Ascending aorta (tissue), 2 donors: Measurements from ENCODE around the gene EPHA8. TPM values are rescaled to one million over a fixed set of nuclear protein-coding genes. Genes with fewer than 3 reads are reported as not detected.

ENCODE experiments used
- DNase-seq, 2 donors: peaks; one replicate each; pipeline ENCODE4 v3.0.0-alpha.2; 2019; ENCODE audit warnings: low spot score in 2 of 2
- H3K27ac ChIP-seq, 2 donors: fragments of 200-600 bp; sonication (generic); one replicate each; pipeline ENCODE4 v1.5.1; 2016 to 2017; ENCODE audit warnings: mild to moderate bottlenecking in 1 of 2
- H3K27me3 ChIP-seq: fragments of 200-600 bp; sonication (generic); one replicate; pipeline ENCODE4 v1.5.1; 2017
- H3K36me3 ChIP-seq, 2 donors: fragments of 200-600 bp; sonication (generic); one replicate each; pipeline ENCODE4 v1.5.1; 2016
- H3K4me1 ChIP-seq, 2 donors: fragments of 200-600 bp; sonication (generic); one replicate each; pipeline ENCODE4 v1.5.1; 2016 to 2017; ENCODE audit warnings: mild to moderate bottlenecking in 1 of 2
- H3K4me3 ChIP-seq, 2 donors: fragments of 200-600 bp; sonication (generic); one replicate each; pipeline ENCODE4 v1.5.1; 2016 to 2017; ENCODE audit warnings: mild to moderate bottlenecking in 1 of 2
- H3K9me3 ChIP-seq, 2 donors: fragments of 200-600 bp; sonication (generic); one replicate each; pipeline ENCODE4 v1.5.1; 2016
- intact Hi-C: fragments of 100-400 bp; cut with DNase I; formaldehyde crosslinking; loops from one replicate; pipeline ENCODE4 v1.15.1; 2023
- total RNA-seq: library from RNA; depleted of rRNA; stranded (reverse); fragments of >200 nt; gene quantifications from one replicate; pipeline ENCODE4 v1.1.0, GENCODE V29; 2016
- TF ChIP-seq, protein P1 (sequence below), 3 experiments: fragments of 200-600 bp in 2 of 3; fragments of 450-650 bp in 1 of 3; sonication (generic) in 2 of 3; IDR thresholded peaks; one replicate each; pipeline ENCODE4 v1.5.1; 2016 to 2019; ENCODE audit warnings: antibody characterized with exemption in 3 of 3, mild to moderate bottlenecking in 1 of 3, moderate library complexity in 1 of 3

The EPHA8 gene
- total RNA-seq, 1 donor from 2014 or later, result not detected

DNA sequence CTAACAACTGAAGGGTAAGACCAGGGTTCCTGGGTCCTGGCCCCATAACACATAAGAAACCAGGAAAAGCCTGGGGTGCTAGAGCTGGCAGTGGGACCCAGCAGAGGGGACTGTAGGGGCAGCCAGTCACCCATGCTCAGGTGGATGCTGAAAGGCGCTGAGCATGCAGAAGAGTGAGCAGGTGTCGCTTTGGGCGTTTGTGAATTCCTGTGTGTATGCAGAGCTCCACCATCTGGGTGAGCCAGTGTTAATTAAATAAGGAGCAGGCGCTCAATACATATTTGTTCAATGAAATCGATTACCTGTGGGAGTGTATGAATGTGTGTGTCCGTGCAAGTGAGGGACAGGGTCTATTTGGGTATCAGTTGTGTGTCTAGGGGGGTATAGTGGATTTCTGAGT lies 73.6 kb downstream of the EPHA8 start:
- DNase-seq, result no peak

DNA sequence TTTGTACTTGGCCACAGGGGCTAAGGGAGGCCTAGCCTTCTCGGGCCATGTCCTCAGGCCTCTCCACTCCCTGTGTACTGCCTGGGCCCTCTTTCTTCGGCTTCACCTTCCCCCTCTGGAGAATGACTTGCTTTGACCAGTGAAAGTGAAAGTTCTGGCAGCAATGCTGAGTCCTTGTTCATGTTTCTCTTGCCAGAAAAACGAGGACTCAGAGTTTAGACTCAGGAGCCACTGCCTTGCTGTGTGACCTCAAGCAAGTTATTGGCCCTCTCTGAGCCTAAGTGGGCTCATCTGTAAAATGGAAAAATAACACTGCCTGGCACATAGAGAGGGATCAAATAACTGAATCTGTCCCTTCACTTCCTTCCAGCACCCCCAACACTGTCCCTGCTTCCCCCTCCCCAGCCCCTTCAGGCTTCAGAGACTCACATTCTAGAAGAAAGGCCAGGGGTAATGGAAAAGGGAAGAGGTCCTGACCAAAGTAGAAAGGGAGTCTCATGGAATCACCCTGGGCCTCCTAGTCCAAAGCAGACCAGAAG lies 74.7 kb downstream of the EPHA8 start:
- TF ChIP-seq, protein P1, sequence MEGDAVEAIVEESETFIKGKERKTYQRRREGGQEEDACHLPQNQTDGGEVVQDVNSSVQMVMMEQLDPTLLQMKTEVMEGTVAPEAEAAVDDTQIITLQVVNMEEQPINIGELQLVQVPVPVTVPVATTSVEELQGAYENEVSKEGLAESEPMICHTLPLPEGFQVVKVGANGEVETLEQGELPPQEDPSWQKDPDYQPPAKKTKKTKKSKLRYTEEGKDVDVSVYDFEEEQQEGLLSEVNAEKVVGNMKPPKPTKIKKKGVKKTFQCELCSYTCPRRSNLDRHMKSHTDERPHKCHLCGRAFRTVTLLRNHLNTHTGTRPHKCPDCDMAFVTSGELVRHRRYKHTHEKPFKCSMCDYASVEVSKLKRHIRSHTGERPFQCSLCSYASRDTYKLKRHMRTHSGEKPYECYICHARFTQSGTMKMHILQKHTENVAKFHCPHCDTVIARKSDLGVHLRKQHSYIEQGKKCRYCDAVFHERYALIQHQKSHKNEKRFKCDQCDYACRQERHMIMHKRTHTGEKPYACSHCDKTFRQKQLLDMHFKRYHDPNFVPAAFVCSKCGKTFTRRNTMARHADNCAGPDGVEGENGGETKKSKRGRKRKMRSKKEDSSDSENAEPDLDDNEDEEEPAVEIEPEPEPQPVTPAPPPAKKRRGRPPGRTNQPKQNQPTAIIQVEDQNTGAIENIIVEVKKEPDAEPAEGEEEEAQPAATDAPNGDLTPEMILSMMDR (IDR thresholded peaks at IDR 0.05), result no peak
- intact Hi-C loops, result no loop called here
- Histone ChIP-seq H3K4me3 (peak overlapping the region in 1 of 2 donors; percentile 33), H3K27ac (no peak overlapping the region), H3K27me3 (no peaks in the 10 kb centered on the region), H3K9me3 (no peaks in the 10 kb centered on the region), H3K4me1 (no peaks in the 10 kb centered on the region), H3K36me3 (no peaks in the 10 kb centered on the region)
- no peak for DNase-seq

More for the DNA sequence above, 73.6 kb downstream of the EPHA8 start:
- intact Hi-C loops, result no loop called here
- H3K27ac ChIP-seq, result no peak overlapping the region
- TF ChIP-seq, protein P1 (IDR thresholded peaks at IDR 0.05), result no peak
- no peaks in the 10 kb centered on the region for H3K27me3 ChIP-seq
- peak overlapping the region in 1 of 2 donors; percentile 33 for H3K4me3 ChIP-seq
- H3K9me3 ChIP-seq, result no peaks in the 10 kb centered on the region
- H3K4me1 ChIP-seq, result no peaks in the 10 kb centered on the region
- H3K36me3 ChIP-seq, result no peaks in the 10 kb centered on the region

DNA sequence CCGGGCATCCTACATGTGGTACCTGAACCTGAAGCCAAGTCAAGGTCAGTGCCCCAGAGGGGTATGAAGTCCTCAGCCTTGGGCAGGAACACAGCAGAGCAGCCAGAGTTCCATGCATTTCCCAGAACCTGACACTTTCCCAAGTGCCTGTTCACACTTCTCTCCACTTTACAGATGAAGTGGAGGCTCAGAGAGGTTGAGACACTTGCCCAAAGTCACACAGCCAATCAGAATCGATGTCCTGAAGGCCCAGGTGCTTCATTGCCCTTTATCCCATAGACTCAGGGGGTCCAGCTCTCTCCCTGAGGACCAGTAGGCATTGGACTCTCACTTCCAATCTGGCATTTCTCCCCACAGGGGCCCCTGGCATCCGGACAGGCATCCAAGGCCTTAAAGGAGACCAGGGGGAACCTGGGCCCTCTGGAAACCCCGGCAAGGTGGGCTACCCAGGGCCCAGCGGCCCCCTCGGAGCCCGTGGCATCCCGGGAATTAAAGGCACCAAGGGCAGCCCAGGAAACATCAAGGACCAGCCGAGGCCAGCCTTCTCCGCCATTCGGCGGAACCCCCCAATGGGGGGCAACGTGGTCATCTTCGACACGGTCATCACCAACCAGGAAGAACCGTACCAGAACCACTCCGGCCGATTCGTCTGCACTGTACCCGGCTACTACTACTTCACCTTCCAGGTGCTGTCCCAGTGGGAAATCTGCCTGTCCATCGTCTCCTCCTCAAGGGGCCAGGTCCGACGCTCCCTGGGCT lies 75.4 kb downstream of the EPHA8 start:
- Histone ChIP-seq H3K27me3 (no peaks in the 10 kb centered on the region), H3K4me1 (no peaks in the 10 kb centered on the region), H3K4me3 (peak overlapping the region in 1 of 2 donors; percentile 33), H3K9me3 (no peaks in the 10 kb centered on the region), H3K36me3 (no peaks in the 10 kb centered on the region), H3K27ac (no peak overlapping the region)
- TF ChIP-seq, protein P1 (IDR thresholded peaks at IDR 0.05), result no peak
- DNase-seq, result no peak
- intact Hi-C loops, result no loop called here

DNA sequence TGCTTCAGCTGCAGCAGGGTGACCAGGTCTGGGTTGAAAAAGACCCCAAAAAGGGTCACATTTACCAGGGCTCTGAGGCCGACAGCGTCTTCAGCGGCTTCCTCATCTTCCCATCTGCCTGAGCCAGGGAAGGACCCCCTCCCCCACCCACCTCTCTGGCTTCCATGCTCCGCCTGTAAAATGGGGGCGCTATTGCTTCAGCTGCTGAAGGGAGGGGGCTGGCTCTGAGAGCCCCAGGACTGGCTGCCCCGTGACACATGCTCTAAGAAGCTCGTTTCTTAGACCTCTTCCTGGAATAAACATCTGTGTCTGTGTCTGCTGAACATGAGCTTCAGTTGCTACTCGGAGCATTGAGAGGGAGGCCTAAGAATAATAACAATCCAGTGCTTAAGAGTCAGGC lies 76.0 kb downstream of the EPHA8 start:
- intact Hi-C loops, result no loop called here
- Histone ChIP-seq H3K4me1 (no peaks in the 10 kb centered on the region), H3K27ac (no peak overlapping the region), H3K4me3 (no peak overlapping the region), H3K27me3 (no peaks in the 10 kb centered on the region), H3K9me3 (no peaks in the 10 kb centered on the region), H3K36me3 (no peaks in the 10 kb centered on the region)
- TF ChIP-seq, protein P1 (IDR thresholded peaks at IDR 0.05), result no peak
- no peak for DNase-seq

DNA sequence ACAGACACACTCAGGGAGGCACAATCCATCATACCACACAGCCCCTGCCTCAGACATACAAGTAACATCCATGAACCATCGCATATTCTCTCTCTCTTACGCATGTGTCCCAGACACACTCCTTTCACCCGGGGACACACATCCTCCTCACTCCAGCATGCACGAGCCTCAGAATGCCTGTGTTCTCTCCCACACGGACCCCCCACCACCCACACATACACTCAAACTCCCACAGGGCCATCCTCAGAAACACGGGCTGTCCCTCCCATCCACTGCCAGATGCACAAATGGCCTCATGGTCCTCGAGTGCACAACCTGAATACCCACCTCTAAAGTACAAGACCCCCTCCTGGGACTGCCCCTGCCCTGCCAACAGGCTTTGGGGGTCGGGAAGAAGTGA lies 78.0 kb downstream of the EPHA8 start:
- Histone ChIP-seq H3K4me1 (no peaks in the 10 kb centered on the region), H3K9me3 (no peaks in the 10 kb centered on the region), H3K36me3 (no peaks in the 10 kb centered on the region), H3K4me3 (no peak overlapping the region), H3K27me3 (no peaks in the 10 kb centered on the region), H3K27ac (no peak overlapping the region)
- TF ChIP-seq, protein P1 (IDR thresholded peaks at IDR 0.05), result no peak
- no peak for DNase-seq
- intact Hi-C loops, result no loop called here
